ENCODE measurements around the gene LAMA3. TPM values are rescaled to one million over a fixed set of nuclear protein-coding genes. Genes with fewer than 3 reads are reported as not detected.

LAMA3 gene
- total RNA-seq, 1 donor from 2014 or later: 8.4 TPM

- H3K36me3 ChIP-seq (ENCODE audit: control insufficient read depth in 3 of 3, insufficient read depth in 3 of 3, low read length in 3 of 3): peaks cover 0 to 2% (median 0%) of the 10 kb centered on the region in 3 donors
- H3K9me3 ChIP-seq (ENCODE audit: control insufficient read depth in 3 of 3, low read length in 3 of 3): no peaks in the 10 kb centered on the region
- no peaks in the 10 kb centered on the region for H3K27me3 ChIP-seq (ENCODE audit: control insufficient read depth in 3 of 3, insufficient read depth in 3 of 3, low read length in 3 of 3)
- no peak overlapping the region for H3K9ac ChIP-seq (ENCODE audit: low read depth in 1 of 3, low read length in 3 of 3)
- peaks cover 9 to 18% (median 15%) of the 10 kb centered on the region in 3 donors for H3K4me1 ChIP-seq (ENCODE audit: control insufficient read depth in 3 of 3, insufficient read depth in 3 of 3, low read length in 3 of 3)
- no peak overlapping the region for H3K4me3 ChIP-seq (ENCODE audit: low read length in 3 of 3)
- H3K27ac ChIP-seq (ENCODE audit: low read depth, low read length): peak overlapping the region; percentile 75
Observed at GRCh38 chr18:23825496-23825895, 136.2 kb downstream of the LAMA3 start.

- H3K4me1 ChIP-seq (ENCODE audit: control insufficient read depth in 3 of 3, insufficient read depth in 3 of 3, low read length in 3 of 3): peaks cover 9 to 18% (median 15%) of the 10 kb centered on the region in 3 donors
- H3K9ac ChIP-seq (ENCODE audit: low read depth in 1 of 3, low read length in 3 of 3): no peak overlapping the region
- no peaks in the 10 kb centered on the region for H3K36me3 ChIP-seq (ENCODE audit: control insufficient read depth in 3 of 3, insufficient read depth in 3 of 3, low read length in 3 of 3)
- no peaks in the 10 kb centered on the region for H3K9me3 ChIP-seq (ENCODE audit: control insufficient read depth in 3 of 3, low read length in 3 of 3)
- H3K4me3 ChIP-seq (ENCODE audit: low read length in 3 of 3): no peak overlapping the region
- H3K27me3 ChIP-seq (ENCODE audit: control insufficient read depth in 3 of 3, insufficient read depth in 3 of 3, low read length in 3 of 3): no peaks in the 10 kb centered on the region
- peak overlapping the region; percentile 75 for H3K27ac ChIP-seq (ENCODE audit: low read depth, low read length)
Observed at GRCh38 chr18:23825978-23826405, 136.7 kb downstream of the LAMA3 start.

- H3K9me3 ChIP-seq (ENCODE audit: control insufficient read depth in 3 of 3, low read length in 3 of 3): no peaks in the 10 kb centered on the region
- no peaks in the 10 kb centered on the region for H3K36me3 ChIP-seq (ENCODE audit: control insufficient read depth in 3 of 3, insufficient read depth in 3 of 3, low read length in 3 of 3)
- H3K4me3 ChIP-seq (ENCODE audit: low read length in 3 of 3): no peak overlapping the region
- H3K4me1 ChIP-seq (ENCODE audit: control insufficient read depth in 3 of 3, insufficient read depth in 3 of 3, low read length in 3 of 3): peaks cover 9 to 18% (median 15%) of the 10 kb centered on the region in 3 donors
- H3K27me3 ChIP-seq (ENCODE audit: control insufficient read depth in 3 of 3, insufficient read depth in 3 of 3, low read length in 3 of 3): no peaks in the 10 kb centered on the region
- no peak overlapping the region for H3K9ac ChIP-seq (ENCODE audit: low read depth in 1 of 3, low read length in 3 of 3)
- H3K27ac ChIP-seq (ENCODE audit: low read depth, low read length): peak overlapping the region; percentile 75
Observed at GRCh38 chr18:23826850-23827620, 137.8 kb downstream of the LAMA3 start.

- Histone ChIP-seq H3K9me3 (ENCODE audit: control insufficient read depth in 3 of 3, low read length in 3 of 3) (no peaks in the 10 kb centered on the region), H3K27ac (ENCODE audit: low read depth, low read length) (no peak overlapping the region), H3K36me3 (ENCODE audit: control insufficient read depth in 3 of 3, insufficient read depth in 3 of 3, low read length in 3 of 3) (no peaks in the 10 kb centered on the region), H3K9ac (ENCODE audit: low read depth in 1 of 3, low read length in 3 of 3) (no peak overlapping the region), H3K27me3 (ENCODE audit: control insufficient read depth in 3 of 3, insufficient read depth in 3 of 3, low read length in 3 of 3) (no peaks in the 10 kb centered on the region), H3K4me1 (ENCODE audit: control insufficient read depth in 3 of 3, insufficient read depth in 3 of 3, low read length in 3 of 3) (peaks cover 9 to 18% (median 15%) of the 10 kb centered on the region in 3 donors), H3K4me3 (ENCODE audit: low read length in 3 of 3) (no peak overlapping the region)
Observed at GRCh38 chr18:23827681-23828080, 138.4 kb downstream of the LAMA3 start.

GRCh38 chr18:23828426-23828825, 139.2 kb downstream of the LAMA3 start:
- Histone ChIP-seq H3K9me3 (ENCODE audit: control insufficient read depth in 3 of 3, low read length in 3 of 3) (no peaks in the 10 kb centered on the region), H3K4me1 (ENCODE audit: control insufficient read depth in 3 of 3, insufficient read depth in 3 of 3, low read length in 3 of 3) (peaks cover 9 to 18% (median 15%) of the 10 kb centered on the region in 3 donors), H3K27ac (ENCODE audit: low read depth, low read length) (no peak overlapping the region), H3K9ac (ENCODE audit: low read depth in 1 of 3, low read length in 3 of 3) (no peak overlapping the region), H3K4me3 (ENCODE audit: low read length in 3 of 3) (no peak overlapping the region), H3K36me3 (ENCODE audit: control insufficient read depth in 3 of 3, insufficient read depth in 3 of 3, low read length in 3 of 3) (no peaks in the 10 kb centered on the region), H3K27me3 (ENCODE audit: control insufficient read depth in 3 of 3, insufficient read depth in 3 of 3, low read length in 3 of 3) (no peaks in the 10 kb centered on the region)

GRCh38 chr18:23832911-23833310, 143.7 kb downstream of the LAMA3 start:
- Histone ChIP-seq H3K27ac (ENCODE audit: low read depth, low read length) (no peak overlapping the region), H3K9me3 (ENCODE audit: control insufficient read depth in 3 of 3, low read length in 3 of 3) (no peaks in the 10 kb centered on the region), H3K9ac (ENCODE audit: low read depth in 1 of 3, low read length in 3 of 3) (no peak overlapping the region), H3K27me3 (ENCODE audit: control insufficient read depth in 3 of 3, insufficient read depth in 3 of 3, low read length in 3 of 3) (no peaks in the 10 kb centered on the region), H3K4me1 (ENCODE audit: control insufficient read depth in 3 of 3, insufficient read depth in 3 of 3, low read length in 3 of 3) (no peaks in the 10 kb centered on the region), H3K36me3 (ENCODE audit: control insufficient read depth in 3 of 3, insufficient read depth in 3 of 3, low read length in 3 of 3) (no peaks in the 10 kb centered on the region), H3K4me3 (ENCODE audit: low read length in 3 of 3) (no peak overlapping the region)

- H3K4me1 ChIP-seq (ENCODE audit: control insufficient read depth in 3 of 3, insufficient read depth in 3 of 3, low read length in 3 of 3): no peaks in the 10 kb centered on the region
- no peak overlapping the region for H3K4me3 ChIP-seq (ENCODE audit: low read length in 3 of 3)
Observed at GRCh38 chr18:23833714-23834113, 144.5 kb downstream of the LAMA3 start.

GRCh38 chr18:23835091-23835490, 145.8 kb downstream of the LAMA3 start:
- H3K9me3 ChIP-seq (ENCODE audit: control insufficient read depth in 3 of 3, low read length in 3 of 3): no peaks in the 10 kb centered on the region
- H3K36me3 ChIP-seq (ENCODE audit: control insufficient read depth in 3 of 3, insufficient read depth in 3 of 3, low read length in 3 of 3): no peaks in the 10 kb centered on the region
- no peaks in the 10 kb centered on the region for H3K27me3 ChIP-seq (ENCODE audit: control insufficient read depth in 3 of 3, insufficient read depth in 3 of 3, low read length in 3 of 3)
- H3K4me3 ChIP-seq (ENCODE audit: low read length in 3 of 3): no peak overlapping the region
- no peak overlapping the region for H3K27ac ChIP-seq (ENCODE audit: low read depth, low read length)
- no peaks in the 10 kb centered on the region for H3K4me1 ChIP-seq (ENCODE audit: control insufficient read depth in 3 of 3, insufficient read depth in 3 of 3, low read length in 3 of 3)
- H3K9ac ChIP-seq (ENCODE audit: low read depth in 1 of 3, low read length in 3 of 3): no peak overlapping the region

More at GRCh38 chr18:23833714-23834113, 144.5 kb downstream of the LAMA3 start:
- H3K27ac ChIP-seq (ENCODE audit: low read depth, low read length): no peak overlapping the region
- no peaks in the 10 kb centered on the region for H3K27me3 ChIP-seq (ENCODE audit: control insufficient read depth in 3 of 3, insufficient read depth in 3 of 3, low read length in 3 of 3)
- no peak overlapping the region for H3K9ac ChIP-seq (ENCODE audit: low read depth in 1 of 3, low read length in 3 of 3)
- H3K36me3 ChIP-seq (ENCODE audit: control insufficient read depth in 3 of 3, insufficient read depth in 3 of 3, low read length in 3 of 3): no peaks in the 10 kb centered on the region
- no peaks in the 10 kb centered on the region for H3K9me3 ChIP-seq (ENCODE audit: control insufficient read depth in 3 of 3, low read length in 3 of 3)

- Histone ChIP-seq H3K27me3 (ENCODE audit: control insufficient read depth in 3 of 3, insufficient read depth in 3 of 3, low read length in 3 of 3) (no peaks in the 10 kb centered on the region), H3K9me3 (ENCODE audit: control insufficient read depth in 3 of 3, low read length in 3 of 3) (no peaks in the 10 kb centered on the region), H3K4me1 (ENCODE audit: control insufficient read depth in 3 of 3, insufficient read depth in 3 of 3, low read length in 3 of 3) (no peaks in the 10 kb centered on the region), H3K27ac (ENCODE audit: low read depth, low read length) (no peak overlapping the region), H3K9ac (ENCODE audit: low read depth in 1 of 3, low read length in 3 of 3) (no peak overlapping the region), H3K36me3 (ENCODE audit: control insufficient read depth in 3 of 3, insufficient read depth in 3 of 3, low read length in 3 of 3) (no peaks in the 10 kb centered on the region), H3K4me3 (ENCODE audit: low read length in 3 of 3) (no peak overlapping the region)
Observed at GRCh38 chr18:23835506-23835905, 146.3 kb downstream of the LAMA3 start.

- no peaks in the 10 kb centered on the region for H3K36me3 ChIP-seq (ENCODE audit: control insufficient read depth in 3 of 3, insufficient read depth in 3 of 3, low read length in 3 of 3)
- no peaks in the 10 kb centered on the region for H3K9me3 ChIP-seq (ENCODE audit: control insufficient read depth in 3 of 3, low read length in 3 of 3)
- no peak overlapping the region for H3K4me3 ChIP-seq (ENCODE audit: low read length in 3 of 3)
- no peak overlapping the region for H3K27ac ChIP-seq (ENCODE audit: low read depth, low read length)
- no peaks in the 10 kb centered on the region for H3K27me3 ChIP-seq (ENCODE audit: control insufficient read depth in 3 of 3, insufficient read depth in 3 of 3, low read length in 3 of 3)
- H3K9ac ChIP-seq (ENCODE audit: low read depth in 1 of 3, low read length in 3 of 3): no peak overlapping the region
- H3K4me1 ChIP-seq (ENCODE audit: control insufficient read depth in 3 of 3, insufficient read depth in 3 of 3, low read length in 3 of 3): no peaks in the 10 kb centered on the region
Observed at GRCh38 chr18:23837591-23837990, 148.3 kb downstream of the LAMA3 start.

All from skeletal muscle tissue (tissue), 4 donors.